Nephron (organoid): Measurements from ENCODE around the gene SLC25A36.
"Not testable (repeated sequence)": the region's sequence is repeated elsewhere in the genome, so short reads cannot be mapped to it uniquely, and the experiment has no call there.

Experiments
- H3K27ac Mint-ChIP-seq, 3 experiments: 2 replicates each; pipeline ENCODE4 v1.8.0; 2020; ENCODE audit warnings: mixed read lengths in 3 of 3, mild to moderate bottlenecking in 2 of 3, moderate library complexity in 1 of 3
- H3K27me3 Mint-ChIP-seq: 2 replicates; pipeline ENCODE4 v1.8.0; 2021; ENCODE audit warnings: low read depth, mild to moderate bottlenecking, moderate library complexity, mixed read lengths
- H3K36me3 Mint-ChIP-seq: 2 replicates; pipeline ENCODE4 v1.8.0; 2020; ENCODE audit warnings: low read depth, mixed read lengths
- H3K4me1 Mint-ChIP-seq: 2 replicates; pipeline ENCODE4 v1.8.0; 2020; ENCODE audit warnings: mixed read lengths
- H3K4me3 Mint-ChIP-seq, 3 experiments: 2 replicates each; pipeline ENCODE4 v1.8.0; 2020; ENCODE audit warnings: mild to moderate bottlenecking in 3 of 3, mixed read lengths in 3 of 3, moderate library complexity in 2 of 3
- H3K9me3 Mint-ChIP-seq: 2 replicates; pipeline ENCODE4 v1.8.0; 2020; ENCODE audit warnings: mixed read lengths
- CTCF ChIP-seq, 3 experiments: fragments of 200-600 bp; sonication (generic); IDR thresholded peaks; one replicate each; pipeline ENCODE4 v1.5.0; 2021; ENCODE audit warnings: antibody characterized with exemption in 3 of 3; ENCODE audit not compliant: unreplicated experiment in 3 of 3

The SLC25A36 gene

GRCh38 chr3:141009496-141009895 is 67.9 kb downstream of the SLC25A36 start:
- no peak overlapping the region for H3K27ac Mint-ChIP-seq
- no peak for TF ChIP-seq CTCF (IDR thresholded peaks at IDR 0.05; ENCODE audit: unreplicated experiment in 3 of 3)
- peaks cover 32% of the 10 kb centered on the region for H3K4me1 Mint-ChIP-seq
- H3K4me3 Mint-ChIP-seq: no peak overlapping the region
- H3K36me3 Mint-ChIP-seq: no peaks in the 10 kb centered on the region
- no peaks in the 10 kb centered on the region for H3K27me3 Mint-ChIP-seq
- H3K9me3 Mint-ChIP-seq: no peaks in the 10 kb centered on the region

GRCh38 chr3:141011232-141011996 is 69.8 kb downstream of the SLC25A36 start:
- no peak overlapping the region for H3K4me3 Mint-ChIP-seq
- H3K36me3 Mint-ChIP-seq: no peaks in the 10 kb centered on the region
- H3K27me3 Mint-ChIP-seq: no peaks in the 10 kb centered on the region
- H3K9me3 Mint-ChIP-seq: no peaks in the 10 kb centered on the region
- peak; percentile 81 to 88 (median 88) for TF ChIP-seq CTCF (IDR thresholded peaks at IDR 0.05; ENCODE audit: unreplicated experiment in 3 of 3)
- H3K4me1 Mint-ChIP-seq: peaks cover 32% of the 10 kb centered on the region
- no peak overlapping the region for H3K27ac Mint-ChIP-seq

DNA sequence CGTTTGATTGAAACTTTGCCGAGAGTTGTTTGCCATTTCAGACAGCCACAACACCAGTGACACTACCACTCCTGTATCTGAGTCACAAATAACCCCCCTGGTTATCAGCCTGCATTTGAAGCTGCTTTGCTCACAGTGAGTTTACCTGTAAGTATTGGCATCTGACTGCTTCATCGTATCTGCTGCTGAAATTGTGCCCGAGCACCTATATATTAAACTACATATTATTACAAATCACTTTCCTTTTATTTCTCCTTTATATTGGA is 70.3 kb downstream of the SLC25A36 start:
- no peaks in the 10 kb centered on the region for H3K9me3 Mint-ChIP-seq
- H3K27me3 Mint-ChIP-seq: no peaks in the 10 kb centered on the region
- no peak overlapping the region for H3K27ac Mint-ChIP-seq
- no peak overlapping the region for H3K4me3 Mint-ChIP-seq
- H3K4me1 Mint-ChIP-seq: peaks cover 32% of the 10 kb centered on the region
- H3K36me3 Mint-ChIP-seq: no peaks in the 10 kb centered on the region
- TF ChIP-seq CTCF (IDR thresholded peaks at IDR 0.05; ENCODE audit: unreplicated experiment in 3 of 3): no peak

DNA sequence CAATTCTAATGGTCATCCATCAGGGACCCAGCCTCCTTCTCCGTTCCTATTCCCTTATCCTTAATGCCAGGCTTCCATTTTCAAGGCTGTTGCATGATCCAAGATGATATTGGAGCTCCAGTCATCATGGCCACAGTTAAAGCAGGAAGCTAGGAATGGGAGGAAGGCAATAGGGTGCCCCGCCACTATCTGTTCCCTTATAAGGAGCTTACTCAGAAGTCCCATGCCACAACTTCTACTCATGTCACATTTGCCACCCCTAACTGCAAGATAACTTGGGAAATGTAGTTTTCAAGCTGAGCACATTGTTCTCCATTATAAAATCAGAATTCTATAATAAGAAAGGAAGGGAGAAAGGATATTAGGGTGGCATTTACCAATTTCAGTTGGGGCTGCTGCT is 70.9 kb downstream of the SLC25A36 start:
- Mint-ChIP-seq H3K9me3 (no peaks in the 10 kb centered on the region), H3K4me1 (peaks cover 33% of the 10 kb centered on the region), H3K27ac (no peak overlapping the region), H3K27me3 (peaks cover 3% of the 10 kb centered on the region), H3K36me3 (no peaks in the 10 kb centered on the region), H3K4me3 (no peak overlapping the region)
- no peak for TF ChIP-seq CTCF (IDR thresholded peaks at IDR 0.05; ENCODE audit: unreplicated experiment in 3 of 3)

- peaks cover 31% of the 10 kb centered on the region for H3K4me1 Mint-ChIP-seq
- H3K4me3 Mint-ChIP-seq: no peak overlapping the region
- no peaks in the 10 kb centered on the region for H3K9me3 Mint-ChIP-seq
- peaks cover 9% of the 10 kb centered on the region for H3K27me3 Mint-ChIP-seq
- no peak overlapping the region for H3K27ac Mint-ChIP-seq
- no peaks in the 10 kb centered on the region for H3K36me3 Mint-ChIP-seq
- no peak for TF ChIP-seq CTCF (IDR thresholded peaks at IDR 0.05; ENCODE audit: unreplicated experiment in 3 of 3)
Measured at GRCh38 chr3:141015481-141015880, 73.8 kb downstream of the SLC25A36 start.

GRCh38 chr3:141017366-141018322 is 76.0 kb downstream of the SLC25A36 start:
- not testable (repeated sequence) for H3K9me3 Mint-ChIP-seq, H3K36me3 Mint-ChIP-seq, H3K4me3 Mint-ChIP-seq, H3K27ac Mint-ChIP-seq
- Mint-ChIP-seq H3K27me3 (peaks cover 11% of the 10 kb centered on the region), H3K4me1 (peaks cover 18% of the 10 kb centered on the region)
